ENCODE data around the gene ZDHHC8.

DNA sequence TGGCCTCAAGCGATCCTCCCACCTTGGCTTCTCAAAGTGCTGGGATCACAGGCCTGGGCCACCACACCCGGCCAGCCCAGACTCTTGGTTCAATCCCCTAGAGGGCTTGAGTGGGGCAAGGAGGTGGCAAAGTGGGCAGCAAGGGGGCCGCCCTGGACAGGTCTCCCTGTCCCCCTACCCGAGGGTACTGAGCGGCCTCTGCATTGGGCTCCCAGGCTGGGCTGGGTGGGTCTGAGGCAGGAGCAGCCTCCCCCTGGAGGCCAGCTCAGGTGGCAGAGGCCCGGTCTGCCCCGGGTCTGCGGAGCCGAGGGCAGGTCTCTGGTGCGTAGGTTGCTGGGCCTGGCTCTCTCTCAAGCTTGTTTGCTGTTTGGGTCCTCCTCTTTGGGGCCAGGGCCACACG lies 41.6 kb downstream of the ZDHHC8 start:
- TF ChIP-seq TAF1 (IDR thresholded peaks at IDR 0.05; ENCODE audit: borderline replicate concordance, low read depth, low read length) (no peak), POLR2A (IDR thresholded peaks at IDR 0.05; ENCODE audit: low read depth, low read length) (no peak)
